Mesothelial cell of epicardium (in vitro differentiated cells): Measurements from ENCODE around the gene ZNF831. TPM values are rescaled to one million over a fixed set of nuclear protein-coding genes. Genes with fewer than 3 reads are reported as not detected.

ENCODE experiments used
- DNase-seq, 2 experiments: peaks; one replicate each; pipeline ENCODE4 v3.0.0; 2021; ENCODE audit warnings: low spot score in 2 of 2; ENCODE audit not compliant: unreplicated experiment in 2 of 2
- H3K27ac Mint-ChIP-seq: 2 replicates; pipeline ENCODE4 v1.8.0; 2021; ENCODE audit warnings: mixed read lengths
- H3K27me3 Mint-ChIP-seq: 2 replicates; pipeline ENCODE4 v1.8.0; 2021; ENCODE audit warnings: low read depth, mixed read lengths
- H3K36me3 Mint-ChIP-seq: 2 replicates; pipeline ENCODE4 v1.8.0; 2021; ENCODE audit warnings: mixed read lengths
- H3K4me1 Mint-ChIP-seq: 2 replicates; pipeline ENCODE4 v1.8.0; 2021; ENCODE audit warnings: mixed read lengths
- H3K4me3 Mint-ChIP-seq: 2 replicates; pipeline ENCODE4 v1.8.0; 2021; ENCODE audit warnings: mild to moderate bottlenecking, moderate library complexity, mixed read lengths
- H3K9me3 Mint-ChIP-seq: 2 replicates; pipeline ENCODE4 v1.8.0; 2021; ENCODE audit warnings: mixed read lengths
- CTCF ChIP-seq: fragments of 200-600 bp; sonication (generic); IDR thresholded peaks from one replicate; pipeline ENCODE4 v1.5.0; 2021; ENCODE audit warnings: antibody characterized with exemption; ENCODE audit not compliant: unreplicated experiment
- total RNA-seq: library from RNA; stranded (reverse); gene quantifications from 3 replicates; pipeline ENCODE4 v1.2.1, GENCODE V29; 2021

The ZNF831 gene
- total RNA-seq, 1 donor from 2014 or later = 0.02 TPM

- H3K27ac Mint-ChIP-seq = peak overlapping the region; percentile 47
- H3K9me3 Mint-ChIP-seq = no peaks in the 10 kb centered on the region
- H3K36me3 Mint-ChIP-seq = no peaks in the 10 kb centered on the region
- peaks cover 79% of the 10 kb centered on the region for H3K27me3 Mint-ChIP-seq
- DNase-seq = no peak
- no peak for TF ChIP-seq CTCF
- peaks cover 12% of the 10 kb centered on the region for H3K4me1 Mint-ChIP-seq
- H3K4me3 Mint-ChIP-seq = no peak overlapping the region
Measured at GRCh38 chr20:59269411-59270025, 105.9 kb downstream of the ZNF831 start.

- Mint-ChIP-seq H3K4me1 (peaks cover 14% of the 10 kb centered on the region), H3K9me3 (no peaks in the 10 kb centered on the region), H3K4me3 (no peak overlapping the region), H3K27ac (no peak overlapping the region), H3K36me3 (no peaks in the 10 kb centered on the region), H3K27me3 (peaks cover 77% of the 10 kb centered on the region)
- DNase-seq = no peak
- no peak for TF ChIP-seq CTCF
Measured at GRCh38 chr20:59270380-59270779, 106.8 kb downstream of the ZNF831 start.

DNA sequence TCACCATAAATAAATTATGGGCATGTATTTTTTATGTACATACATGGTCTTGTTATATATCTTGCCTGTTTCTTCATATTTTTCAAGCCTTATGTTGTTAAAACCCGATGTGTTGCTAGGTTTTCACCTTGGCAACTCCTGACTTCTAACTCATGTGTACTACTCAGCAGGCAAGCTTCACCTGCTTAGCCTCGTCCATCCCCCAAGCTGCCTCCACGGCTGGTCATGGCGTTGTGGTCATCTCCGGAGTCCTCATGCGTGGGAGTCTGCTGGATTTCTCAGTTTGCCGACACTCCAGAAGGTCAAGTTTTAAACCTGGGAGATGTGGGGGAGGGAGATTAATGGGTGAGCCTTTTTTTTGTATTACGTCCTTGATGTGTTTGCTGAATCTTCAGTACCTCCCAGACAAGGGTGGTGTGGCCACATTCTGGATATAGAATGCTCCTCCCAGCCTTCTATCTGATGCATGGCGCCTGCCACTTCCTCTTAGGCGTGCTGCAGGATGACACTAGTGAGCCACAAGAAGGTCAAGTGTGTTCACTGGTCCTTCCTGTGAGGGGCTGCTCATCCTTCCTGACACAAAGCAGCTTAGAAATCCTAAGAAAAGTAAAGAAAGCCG is 110.2 kb downstream of the ZNF831 start:
- Mint-ChIP-seq H3K27me3 (peaks cover 71% of the 10 kb centered on the region), H3K4me1 (peaks cover 19% of the 10 kb centered on the region), H3K36me3 (no peaks in the 10 kb centered on the region), H3K27ac (no peak overlapping the region), H3K9me3 (no peaks in the 10 kb centered on the region), H3K4me3 (no peak overlapping the region)
- no peak for DNase-seq
- TF ChIP-seq CTCF = no peak

- Mint-ChIP-seq H3K4me3 (no peak overlapping the region), H3K36me3 (no peaks in the 10 kb centered on the region), H3K27ac (no peak overlapping the region), H3K9me3 (no peaks in the 10 kb centered on the region), H3K27me3 (peaks cover 63% of the 10 kb centered on the region), H3K4me1 (peaks cover 10% of the 10 kb centered on the region)
- no peak for TF ChIP-seq CTCF
- DNase-seq = no peak
Measured at GRCh38 chr20:59276938-59277337, 113.3 kb downstream of the ZNF831 start.

DNA sequence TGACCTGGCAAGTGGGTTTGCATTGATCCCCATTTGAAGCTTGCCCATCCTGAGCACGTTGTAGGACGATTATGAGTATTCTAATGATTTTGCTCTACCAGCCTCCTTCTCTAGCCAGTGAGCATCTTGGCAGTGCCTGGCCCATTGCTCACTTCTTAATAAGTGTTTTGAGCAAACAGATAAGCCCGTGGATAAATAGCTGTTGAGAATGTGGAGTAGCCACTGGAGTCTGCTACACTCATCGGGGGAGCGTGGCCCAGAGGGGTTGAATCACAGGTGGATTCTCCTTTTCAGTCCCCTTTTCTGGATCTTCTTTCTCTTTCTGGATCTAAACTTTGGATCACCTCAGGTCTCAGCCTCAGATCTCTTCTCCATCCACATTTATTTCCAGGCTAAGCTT is 120.8 kb downstream of the ZNF831 start:
- no peaks in the 10 kb centered on the region for H3K36me3 Mint-ChIP-seq
- H3K27me3 Mint-ChIP-seq = peaks cover 67% of the 10 kb centered on the region
- no peaks in the 10 kb centered on the region for H3K4me1 Mint-ChIP-seq
- H3K27ac Mint-ChIP-seq = no peak overlapping the region
- no peak for TF ChIP-seq CTCF
- no peak overlapping the region for H3K4me3 Mint-ChIP-seq
- no peaks in the 10 kb centered on the region for H3K9me3 Mint-ChIP-seq
- no peak for DNase-seq
